Superior temporal gyrus (tissue), 1 donor: ENCODE results near the gene CRISPLD2.
"Not testable (repeated sequence)": the region's sequence is repeated elsewhere in the genome, so short reads cannot be mapped to it uniquely, and the experiment has no call there.

Experiments used
- DNase-seq: peaks from one replicate; pipeline ENCODE4 v3.0.0-alpha.2; 2016; ENCODE audit errors: extremely low spot score

Gene CRISPLD2

DNA sequence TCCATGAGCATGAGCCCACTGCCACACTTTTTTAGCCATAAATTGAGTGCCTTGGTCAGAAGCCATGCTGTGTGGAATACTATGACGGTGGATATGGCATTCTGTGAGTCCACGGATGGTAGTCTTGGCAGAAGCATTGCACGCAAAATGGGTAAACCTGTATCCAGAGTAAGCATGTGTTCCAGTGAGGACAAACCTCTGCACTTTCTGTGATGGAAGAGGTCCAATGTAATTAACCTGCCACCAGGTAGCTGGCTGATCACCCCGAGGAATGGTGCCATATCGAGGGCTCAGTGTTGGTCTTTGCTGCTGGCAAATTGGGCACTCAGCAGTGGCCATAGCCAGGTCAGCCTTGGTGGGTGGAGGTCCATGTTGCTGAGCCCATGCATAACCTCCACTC is 37.0 kb downstream of the CRISPLD2 start:
- not testable (repeated sequence) for DNase-seq

DNA sequence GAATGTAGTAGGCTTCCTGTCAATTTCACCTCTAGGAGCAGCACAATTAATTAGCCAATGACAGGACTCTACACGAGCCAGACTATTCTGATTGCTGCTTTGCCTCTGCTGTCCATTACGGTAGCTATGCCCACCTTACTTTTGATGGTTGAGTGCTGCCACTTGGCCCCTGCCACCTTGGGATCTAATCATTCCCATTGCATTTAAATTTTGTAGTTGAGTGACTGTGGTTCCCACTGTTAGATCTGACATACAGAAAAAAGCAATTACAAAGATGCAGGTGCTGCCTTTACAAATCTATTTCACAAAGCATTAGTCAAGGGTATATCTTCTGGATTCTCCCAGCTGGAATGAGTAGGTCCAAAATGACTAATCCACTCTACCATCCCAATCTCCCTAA is 39.9 kb downstream of the CRISPLD2 start:
- DNase-seq, result no peak

DNA sequence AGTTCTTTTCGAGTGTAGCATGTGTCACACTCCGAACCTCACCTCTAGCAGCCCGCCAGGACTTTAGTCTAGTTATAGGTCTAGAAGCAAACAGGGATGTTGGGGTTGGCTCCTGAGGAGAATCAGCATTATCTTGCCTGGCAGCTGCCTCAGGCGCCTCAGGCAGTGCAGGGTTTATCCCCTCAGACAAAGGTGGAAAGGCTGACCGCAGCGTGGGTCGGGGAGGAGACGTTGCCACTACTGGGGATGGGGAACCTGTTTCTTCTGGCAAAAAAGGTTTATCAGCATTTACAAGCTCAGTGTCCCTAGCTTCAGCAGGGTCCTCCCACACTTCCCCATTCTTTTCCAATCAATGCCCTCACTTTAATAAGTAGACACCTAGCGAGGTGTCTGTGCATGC is 40.6 kb downstream of the CRISPLD2 start:
- DNase-seq, result no peak

DNA sequence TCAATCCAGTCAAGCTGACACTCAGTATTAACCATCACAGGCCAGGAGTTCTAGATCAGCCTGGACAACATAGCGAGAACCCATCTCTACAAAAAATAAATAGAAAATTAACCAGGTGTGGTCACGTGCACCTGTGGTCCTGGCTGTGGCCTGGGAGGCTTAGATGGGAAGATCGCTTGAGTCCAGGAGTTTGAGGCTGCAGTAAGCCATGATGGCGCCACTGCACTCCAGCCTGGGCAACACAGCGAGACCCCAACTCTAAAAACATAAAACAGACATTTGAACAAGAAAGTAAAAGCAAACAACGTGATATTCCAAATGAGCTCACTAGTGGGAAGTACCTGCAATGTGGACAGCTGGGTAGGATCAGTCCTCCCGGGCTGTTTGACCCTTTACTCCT is 41.9 kb downstream of the CRISPLD2 start:
- DNase-seq, result no peak

DNA sequence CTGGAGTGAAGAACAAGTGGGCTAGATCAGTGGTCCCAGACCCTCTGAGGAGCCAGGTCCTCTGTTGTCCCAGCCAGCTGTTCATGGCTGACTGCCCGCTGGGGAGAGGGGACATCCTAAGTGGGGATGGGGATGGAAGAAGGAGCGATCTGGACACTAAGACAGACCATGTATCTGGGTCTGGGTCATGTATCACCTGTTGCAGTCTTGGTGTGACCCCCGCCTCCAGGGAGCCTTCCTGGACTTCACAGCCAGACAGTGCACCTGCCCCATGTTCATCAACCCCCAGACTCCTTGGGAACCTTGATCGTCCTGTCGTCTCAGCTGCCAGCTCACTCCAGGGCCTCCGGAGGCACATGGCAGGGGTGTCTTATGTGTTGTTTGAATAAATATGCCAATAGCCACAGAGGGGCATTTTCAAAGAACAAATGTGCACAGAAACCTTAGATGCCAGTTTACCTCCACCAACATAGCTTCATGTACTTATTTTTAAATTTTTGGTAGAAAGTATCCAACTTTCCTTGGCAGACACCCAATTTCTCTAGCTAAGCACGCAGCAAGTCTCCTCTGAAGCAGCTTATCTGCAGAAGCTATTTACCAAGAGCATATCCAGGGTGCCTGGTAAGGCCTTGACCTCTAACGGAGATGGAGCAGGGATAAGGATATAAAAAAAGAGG is 43.2 kb downstream of the CRISPLD2 start:
- DNase-seq, result no peak

DNA sequence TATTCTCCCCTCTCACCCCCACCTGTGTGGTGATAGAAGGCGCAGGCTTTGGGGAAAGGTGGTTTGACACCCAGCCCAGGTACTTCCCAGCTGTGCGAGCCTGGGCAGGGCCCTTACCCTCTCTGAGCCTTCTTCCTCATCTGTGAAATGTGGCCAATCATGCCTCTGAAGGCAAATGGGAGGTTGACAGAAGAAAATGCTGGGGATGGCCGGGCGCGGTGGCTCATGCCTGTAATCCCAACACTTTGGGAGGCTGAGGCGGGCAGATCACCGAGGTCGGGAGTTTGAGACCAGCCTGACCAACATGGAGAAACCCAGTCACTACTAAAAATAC is 43.7 kb downstream of the CRISPLD2 start:
- DNase-seq, result no peak

DNA sequence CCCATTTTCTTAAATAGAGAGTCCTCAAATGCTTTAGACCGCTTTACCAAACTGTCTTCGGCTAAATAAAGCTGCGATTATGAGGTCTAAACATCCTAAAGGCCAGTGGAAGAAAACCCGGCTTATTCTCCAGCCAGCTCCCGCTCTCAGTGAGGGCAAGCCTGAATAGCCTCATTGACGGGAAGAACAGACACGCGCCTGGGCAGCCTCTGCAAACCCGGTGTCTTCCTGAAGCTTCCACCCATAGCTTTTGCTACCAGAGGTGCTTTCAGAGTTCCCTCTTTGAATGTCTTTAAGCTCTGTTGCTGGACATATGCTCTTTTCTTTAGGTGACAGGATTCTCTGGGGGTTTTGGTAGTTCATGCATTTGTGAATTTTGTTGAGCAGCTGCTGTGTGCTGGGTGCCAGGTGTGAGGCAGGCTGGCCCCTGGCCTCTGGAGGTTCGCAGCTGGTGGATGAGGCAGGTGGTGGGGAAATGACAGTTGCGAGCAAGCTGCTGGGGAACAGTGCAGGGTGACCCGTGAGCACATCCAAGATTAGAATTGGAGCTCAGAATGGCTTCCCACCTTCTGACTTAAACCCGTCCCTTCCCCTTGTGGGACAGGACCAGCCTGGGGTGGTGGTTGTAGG is 44.7 kb downstream of the CRISPLD2 start:
- DNase-seq, result peak; percentile 51

DNA sequence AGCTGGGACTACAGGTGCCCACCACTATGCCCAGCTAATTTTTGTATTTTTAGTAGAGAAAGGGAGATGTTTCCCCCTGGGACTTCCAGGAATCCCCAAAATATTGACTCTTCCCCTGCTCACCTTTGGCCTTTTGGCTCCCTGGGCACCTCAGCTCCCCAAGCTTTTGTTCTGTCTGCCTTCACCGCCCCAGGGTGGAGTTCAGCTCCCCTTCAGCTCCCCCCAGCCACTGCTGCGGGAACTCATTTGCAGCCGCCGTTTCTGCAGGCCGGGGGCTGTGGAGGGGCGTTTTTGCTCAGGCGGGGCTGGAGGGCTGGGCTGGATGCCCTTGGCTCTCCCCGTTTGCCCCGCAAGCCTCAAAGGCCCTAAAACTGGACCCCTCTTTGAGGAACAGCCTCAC is 47.9 kb downstream of the CRISPLD2 start:
- no peak for DNase-seq

DNA sequence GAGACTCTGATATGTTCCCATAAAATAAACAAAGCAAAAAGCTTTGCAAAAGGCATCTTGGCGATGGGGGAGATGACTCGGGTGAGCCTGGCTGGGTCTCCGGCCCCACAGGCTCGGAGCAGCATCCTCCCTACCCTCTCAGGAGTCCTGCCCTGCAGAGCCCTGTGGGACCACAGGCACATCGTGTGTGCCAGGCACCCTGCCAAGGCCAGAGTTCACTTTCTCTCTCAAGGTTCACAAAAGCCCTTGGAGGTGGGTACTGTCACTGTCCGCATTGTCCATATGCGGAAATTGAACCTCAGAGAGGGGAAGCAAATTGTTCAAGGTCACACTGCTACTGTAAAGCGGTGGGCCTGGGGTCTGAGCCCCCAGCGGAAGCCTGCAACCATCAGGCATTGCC is 48.5 kb downstream of the CRISPLD2 start:
- no peak for DNase-seq

DNA sequence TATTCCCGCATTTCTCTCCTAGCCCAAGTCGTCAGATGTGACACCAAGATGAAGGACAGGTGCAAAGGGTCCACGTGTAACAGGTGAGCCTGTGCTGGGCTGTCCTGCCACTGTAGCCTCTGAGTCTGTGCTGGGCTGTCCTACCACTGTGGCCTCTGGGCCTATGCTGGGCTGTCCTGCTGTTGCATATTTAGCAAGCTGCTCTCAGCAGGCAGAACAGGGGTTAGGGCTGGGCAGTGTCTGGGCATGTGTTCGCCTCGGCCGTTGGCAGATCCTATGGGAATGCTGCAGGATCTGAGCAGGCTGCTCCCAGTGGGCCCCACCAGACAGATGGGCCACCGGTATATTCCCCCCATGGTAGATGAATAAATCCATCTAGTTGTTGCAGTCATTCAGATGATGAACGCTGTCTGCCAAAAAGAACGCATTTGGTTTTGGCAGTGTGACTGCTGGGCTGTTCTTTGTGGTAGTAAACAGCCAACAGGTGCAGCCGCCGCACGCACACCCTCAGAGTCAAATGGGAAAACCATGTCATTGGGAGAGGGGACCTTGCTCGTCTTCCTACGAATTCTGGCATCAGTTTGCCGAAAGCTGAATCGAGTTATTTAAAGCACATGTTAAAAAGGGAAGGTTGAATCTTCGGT is 49.2 kb downstream of the CRISPLD2 start:
- no peak for DNase-seq

DNA sequence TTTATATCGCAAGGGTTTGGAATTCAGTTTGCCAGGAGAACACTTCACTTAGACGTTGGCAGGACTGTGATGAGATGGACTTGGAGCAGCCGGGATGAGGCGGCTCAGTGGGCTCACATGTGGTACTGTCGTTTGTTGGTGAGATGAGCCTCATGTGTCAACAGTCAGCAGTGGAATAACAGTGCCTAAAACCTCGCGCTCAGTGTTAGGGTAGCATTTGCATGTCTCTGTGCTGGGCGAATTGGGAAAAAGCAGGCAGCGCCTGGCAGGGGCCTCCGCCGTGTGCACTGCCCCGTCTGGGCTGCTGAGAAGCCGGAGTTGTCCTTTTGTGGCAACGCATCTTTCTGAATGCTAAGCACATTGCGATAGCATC is 49.7 kb downstream of the CRISPLD2 start:
- no peak for DNase-seq

DNA sequence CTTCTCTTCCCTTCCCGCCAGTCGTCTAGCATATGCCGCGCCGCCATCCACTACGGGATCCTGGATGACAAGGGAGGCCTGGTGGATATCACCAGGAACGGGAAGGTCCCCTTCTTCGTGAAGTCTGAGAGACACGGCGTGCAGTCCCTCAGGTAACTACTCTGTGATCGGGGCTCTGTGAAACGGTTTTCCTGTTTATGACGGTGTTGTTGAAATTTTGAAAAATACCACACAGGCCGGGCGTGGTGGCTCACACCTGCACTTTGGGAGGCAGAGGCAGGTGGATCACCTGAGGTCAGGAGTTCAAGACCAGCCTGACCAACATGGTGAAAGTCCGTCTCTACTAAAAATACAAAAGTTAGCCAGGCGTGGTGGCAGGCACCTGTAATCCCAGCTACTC is 53.2 kb downstream of the CRISPLD2 start:
- not testable (repeated sequence) for DNase-seq

DNA sequence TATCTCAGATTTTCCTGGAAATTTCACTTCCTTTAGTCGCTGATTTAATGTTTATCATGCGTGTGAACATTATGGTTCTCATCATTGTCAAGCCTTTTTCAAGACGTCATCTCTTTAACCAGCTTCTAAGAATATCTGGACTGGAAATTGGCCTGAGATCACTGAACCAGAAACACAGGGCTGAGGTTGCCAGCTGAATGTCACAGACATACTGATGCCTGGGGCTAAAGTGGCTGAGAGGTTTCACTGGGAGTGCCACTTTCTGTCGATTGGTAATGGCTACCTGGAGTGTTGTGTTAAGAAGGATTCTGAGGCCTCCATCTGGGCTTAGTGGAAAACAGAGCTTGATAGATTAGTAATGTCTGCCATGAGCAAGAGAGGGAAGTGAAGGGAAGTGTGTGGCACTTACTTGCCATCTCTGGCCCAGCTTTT is 54.2 kb downstream of the CRISPLD2 start:
- DNase-seq, result no peak

DNA sequence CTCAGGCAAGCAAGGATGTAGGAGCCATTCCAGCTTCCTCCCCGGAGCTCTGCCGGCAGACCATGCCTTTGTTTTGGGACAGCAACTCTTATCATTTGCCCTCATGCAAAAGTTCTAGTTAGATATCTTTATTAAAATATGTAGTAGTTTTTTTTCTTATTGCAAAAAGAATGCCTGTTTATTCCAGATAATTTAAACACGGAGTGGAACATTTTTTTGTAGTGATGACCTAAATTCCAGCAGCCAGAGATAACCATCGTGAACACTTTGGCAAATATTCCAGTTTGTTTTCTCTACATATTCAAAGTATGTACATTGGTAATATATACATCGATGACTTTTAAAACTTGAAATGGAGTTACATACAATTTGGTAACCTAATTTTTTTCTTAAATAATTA is 54.8 kb downstream of the CRISPLD2 start:
- DNase-seq, result no peak

DNA sequence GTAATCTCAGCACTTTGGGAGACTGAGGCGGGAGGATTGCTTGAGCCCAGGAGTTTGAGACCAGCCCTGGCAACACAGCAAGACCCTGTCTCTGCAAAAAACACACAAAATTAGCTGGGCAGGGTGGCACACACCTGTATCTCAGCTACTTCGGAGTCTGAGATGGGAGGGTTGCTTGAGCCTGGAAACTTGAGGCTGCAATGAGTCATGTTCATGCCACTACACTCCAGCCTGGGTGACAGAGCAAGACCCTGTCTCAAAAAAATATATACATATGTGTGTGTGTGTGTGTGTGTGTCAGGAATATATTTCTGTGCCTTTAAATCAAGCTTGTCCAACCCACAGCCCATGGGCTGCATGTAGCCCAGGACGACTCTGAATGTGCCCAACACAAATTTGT is 55.2 kb downstream of the CRISPLD2 start:
- DNase-seq, result no peak

DNA sequence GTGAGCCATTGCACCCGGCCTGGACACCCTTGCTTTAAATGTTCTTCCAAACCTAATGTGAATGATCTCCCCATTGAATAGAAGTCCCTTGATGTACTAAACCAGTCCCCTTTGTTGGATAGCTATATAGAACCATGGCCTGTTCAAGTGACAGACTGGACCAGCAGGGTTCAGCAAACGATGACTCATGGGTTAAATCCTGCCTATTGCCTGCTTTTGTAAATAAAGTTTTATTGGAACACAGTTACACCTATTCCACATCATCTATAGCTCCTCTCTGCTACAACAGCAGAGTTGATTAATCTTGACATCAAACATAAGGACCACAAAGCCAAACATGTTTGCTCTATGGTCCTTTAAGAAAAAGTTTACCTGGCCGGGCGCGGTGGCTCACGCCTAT is 56.1 kb downstream of the CRISPLD2 start:
- no peak for DNase-seq

DNA sequence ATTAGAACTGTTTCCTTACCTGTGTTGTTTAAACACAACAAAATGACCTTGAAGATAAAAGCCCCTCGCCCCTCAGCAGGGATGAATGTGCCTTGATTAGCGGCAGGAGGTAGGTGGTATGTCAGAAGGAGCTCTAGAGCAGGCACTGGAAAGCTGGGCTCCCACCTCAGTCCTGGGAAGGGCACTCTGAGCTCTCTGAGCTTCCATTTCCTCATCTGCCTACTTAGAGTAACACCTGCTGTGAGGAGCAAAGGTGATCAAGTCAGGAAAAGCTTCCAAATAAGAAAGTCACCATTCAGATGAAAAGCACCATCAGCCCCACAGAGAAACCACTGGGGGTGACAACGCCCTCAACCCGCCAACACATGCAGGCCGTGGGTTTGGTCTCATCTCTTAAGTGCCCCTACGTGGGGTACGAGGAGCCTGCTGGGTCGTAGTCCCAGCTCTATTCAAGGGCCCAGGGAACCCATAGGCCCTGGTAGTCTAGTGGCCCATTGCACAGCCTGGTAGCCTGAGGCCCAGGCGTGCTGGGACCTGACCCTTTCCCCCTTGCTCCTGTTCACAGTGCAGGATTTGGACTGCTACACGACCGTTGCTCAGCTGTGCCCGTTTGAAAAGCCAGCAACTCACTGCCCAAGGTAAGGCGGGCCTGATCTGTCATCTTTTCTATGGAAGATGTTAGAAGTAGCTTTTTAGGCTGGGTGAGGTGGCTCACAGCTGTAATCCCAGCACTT is 57.3 kb downstream of the CRISPLD2 start:
- no peak for DNase-seq

DNA sequence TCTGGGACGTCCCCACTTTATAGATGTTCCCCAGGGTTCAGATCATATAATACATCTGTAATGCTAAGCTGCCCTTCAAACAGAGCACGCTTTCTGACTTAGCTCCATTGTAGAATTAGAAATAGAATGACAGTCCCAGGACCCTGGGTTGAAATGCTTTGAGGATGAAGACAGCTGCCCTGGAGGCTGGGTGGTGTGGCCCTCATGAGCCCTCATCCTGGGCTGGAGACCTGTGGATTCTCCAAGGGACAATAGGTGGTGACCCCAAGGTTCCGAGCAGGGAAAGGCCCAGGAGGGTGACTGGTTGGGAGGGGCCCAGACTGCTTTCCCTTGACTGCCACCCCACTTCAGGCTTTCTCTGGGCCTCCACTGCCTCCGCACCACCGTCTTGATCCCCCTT is 59.0 kb downstream of the CRISPLD2 start:
- DNase-seq, result no peak

DNA sequence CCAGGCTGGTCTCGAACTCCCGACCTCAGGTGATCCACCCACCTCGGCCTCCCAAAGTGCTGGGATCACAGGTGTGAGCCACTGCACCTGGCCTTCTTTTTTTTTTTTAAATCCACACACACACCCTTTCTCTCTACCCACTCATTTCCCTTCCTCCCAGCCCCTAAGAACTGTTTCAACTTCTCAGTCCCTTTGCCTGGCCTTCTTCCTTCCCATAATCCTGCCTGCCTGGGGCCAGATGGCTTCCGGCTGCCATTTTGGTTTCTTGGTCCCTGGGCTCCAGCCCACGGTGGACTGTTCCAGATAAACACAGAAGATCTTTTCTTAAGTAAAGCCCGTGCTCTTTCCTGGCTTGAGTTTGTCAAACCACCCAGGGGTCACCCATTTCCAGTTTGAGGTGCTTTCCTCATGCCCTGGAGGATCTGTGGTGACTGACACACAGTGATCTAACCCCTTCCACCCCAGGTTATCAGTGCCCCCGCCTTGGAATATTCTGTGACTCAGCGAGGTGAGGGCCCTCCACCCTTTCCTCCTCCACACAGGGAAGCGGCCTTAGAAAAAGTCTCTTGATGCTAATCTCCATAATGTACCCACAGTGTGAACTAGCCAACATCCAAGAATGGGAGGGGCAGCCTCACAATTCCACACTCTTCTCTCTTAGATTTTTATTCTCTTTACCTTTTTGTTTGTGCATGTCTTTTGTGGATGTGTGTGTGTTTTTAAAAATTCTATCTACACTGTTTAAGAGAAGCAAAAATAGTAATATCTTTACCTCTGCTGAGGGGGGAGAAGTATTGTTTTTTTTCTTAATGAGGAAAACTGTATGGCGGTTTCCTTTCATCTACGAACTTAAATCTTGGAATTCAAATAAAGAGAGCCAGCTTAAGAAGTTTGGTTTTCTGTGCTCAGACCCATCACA is 60.0 kb downstream of the CRISPLD2 start:
- no peak for DNase-seq

DNA sequence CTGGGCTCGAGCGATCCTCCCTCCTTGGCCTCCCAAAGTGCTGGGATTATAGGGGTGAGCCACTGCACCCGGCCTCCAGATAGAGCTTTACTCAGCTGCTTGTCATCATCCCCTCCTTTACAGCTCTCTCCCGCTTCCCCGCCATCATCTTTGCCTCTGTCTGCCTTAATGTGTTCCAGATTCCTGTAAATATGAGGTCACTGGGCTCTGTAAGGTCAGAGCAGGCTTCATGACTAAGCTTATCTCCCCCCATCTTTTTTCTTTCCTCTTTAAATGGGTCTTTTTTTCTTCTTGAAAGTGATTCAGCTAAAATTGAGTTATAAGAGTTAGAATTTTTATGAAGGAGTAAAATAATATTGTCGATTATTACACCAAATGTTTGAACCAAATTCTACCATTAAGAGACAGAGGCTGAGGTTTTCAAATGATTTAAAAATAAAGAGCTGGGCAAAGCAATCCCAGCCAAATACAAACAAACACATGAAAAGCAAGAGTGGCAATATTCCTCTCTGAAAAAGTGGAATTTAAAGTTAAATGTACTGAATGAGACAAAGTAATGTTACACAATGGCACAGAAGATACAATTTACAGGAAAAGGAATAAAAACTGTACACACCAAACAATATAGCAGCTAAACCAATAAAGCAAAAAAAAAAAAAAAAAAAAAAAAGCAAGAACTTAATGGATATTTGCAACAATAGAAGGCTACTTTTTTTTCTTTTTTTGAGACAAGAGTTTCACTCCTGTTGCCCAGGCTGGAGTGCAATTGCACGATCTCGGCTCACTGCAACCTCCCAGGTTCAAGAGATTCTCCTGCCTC is 62.1 kb downstream of the CRISPLD2 start:
- no peak for DNase-seq

DNA sequence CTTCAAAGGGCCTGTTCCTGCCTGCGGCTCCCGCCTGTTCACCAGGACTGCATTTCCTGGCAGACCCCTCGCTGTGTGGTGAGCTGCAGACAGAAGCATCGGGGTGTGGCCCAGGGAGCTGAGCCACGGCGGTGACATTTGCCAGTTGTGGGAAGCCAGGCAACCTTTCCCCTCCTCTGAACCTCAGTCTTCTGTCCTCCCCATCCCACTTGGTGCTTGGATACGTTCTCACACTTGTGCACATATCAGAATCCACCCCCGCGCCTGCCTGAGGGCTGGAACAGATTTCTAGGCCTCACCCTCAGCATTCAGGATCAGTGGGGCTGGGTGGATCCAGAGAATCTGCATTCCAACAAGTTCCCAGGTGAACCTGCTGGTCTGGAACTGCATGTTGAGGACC is 63.5 kb downstream of the CRISPLD2 start:
- DNase-seq, result no peak
